Fibroblast of villous mesenchyme (primary cell): ENCODE data around the gene CCDC7. TPM values are rescaled to one million over a fixed set of nuclear protein-coding genes. Genes with fewer than 3 reads are reported as not detected.

Experiments
- DNase-seq: peaks from one replicate; pipeline ENCODE4 v3.0.0-alpha.2; 2010; ENCODE audit warnings: low read depth
- H3K4me3 ChIP-seq: 2 replicates; pipeline ENCODE4 v1.5.1; 2011; ENCODE audit warnings: low read depth, mild to moderate bottlenecking, low read length
- total RNA-seq: library from RNA; depleted of rRNA; stranded (reverse); fragments of >200 nt; gene quantifications from 2 replicates; pipeline ENCODE4 v1.2.3, GENCODE V29; 2012
- TF ChIP-seq, protein P1 (sequence below): IDR thresholded peaks from 2 replicates; pipeline ENCODE4 v1.5.1; 2012; ENCODE audit warnings: low read depth, mild to moderate bottlenecking, low read length; ENCODE audit not compliant: insufficient read depth

CCDC7 gene
- total RNA-seq, 1 donor: 20.3 TPM

DNA sequence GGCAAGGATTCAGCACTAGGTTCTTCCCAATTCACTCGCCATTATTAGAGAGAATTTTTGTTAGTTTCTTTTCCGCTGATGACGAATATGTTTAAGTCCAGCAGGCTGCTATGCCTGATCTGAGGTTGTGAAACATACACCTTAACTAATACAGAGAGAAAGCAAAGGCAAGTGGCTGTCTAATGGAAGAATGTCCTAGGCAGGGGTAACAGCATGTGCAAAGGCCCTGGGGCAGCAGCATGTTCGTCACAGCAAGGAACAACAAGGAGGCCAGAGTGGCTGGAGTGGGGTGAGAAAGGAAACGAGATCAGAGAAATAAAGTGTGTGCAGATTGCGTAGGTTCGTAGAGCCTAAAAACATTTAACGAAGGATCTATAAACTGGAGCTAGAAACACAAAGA lies 35.4 kb upstream of the CCDC7 start:
- no peak overlapping the region for H3K4me3 ChIP-seq
- TF ChIP-seq, protein P1, sequence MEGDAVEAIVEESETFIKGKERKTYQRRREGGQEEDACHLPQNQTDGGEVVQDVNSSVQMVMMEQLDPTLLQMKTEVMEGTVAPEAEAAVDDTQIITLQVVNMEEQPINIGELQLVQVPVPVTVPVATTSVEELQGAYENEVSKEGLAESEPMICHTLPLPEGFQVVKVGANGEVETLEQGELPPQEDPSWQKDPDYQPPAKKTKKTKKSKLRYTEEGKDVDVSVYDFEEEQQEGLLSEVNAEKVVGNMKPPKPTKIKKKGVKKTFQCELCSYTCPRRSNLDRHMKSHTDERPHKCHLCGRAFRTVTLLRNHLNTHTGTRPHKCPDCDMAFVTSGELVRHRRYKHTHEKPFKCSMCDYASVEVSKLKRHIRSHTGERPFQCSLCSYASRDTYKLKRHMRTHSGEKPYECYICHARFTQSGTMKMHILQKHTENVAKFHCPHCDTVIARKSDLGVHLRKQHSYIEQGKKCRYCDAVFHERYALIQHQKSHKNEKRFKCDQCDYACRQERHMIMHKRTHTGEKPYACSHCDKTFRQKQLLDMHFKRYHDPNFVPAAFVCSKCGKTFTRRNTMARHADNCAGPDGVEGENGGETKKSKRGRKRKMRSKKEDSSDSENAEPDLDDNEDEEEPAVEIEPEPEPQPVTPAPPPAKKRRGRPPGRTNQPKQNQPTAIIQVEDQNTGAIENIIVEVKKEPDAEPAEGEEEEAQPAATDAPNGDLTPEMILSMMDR: no peak
- DNase-seq: no peak

DNA sequence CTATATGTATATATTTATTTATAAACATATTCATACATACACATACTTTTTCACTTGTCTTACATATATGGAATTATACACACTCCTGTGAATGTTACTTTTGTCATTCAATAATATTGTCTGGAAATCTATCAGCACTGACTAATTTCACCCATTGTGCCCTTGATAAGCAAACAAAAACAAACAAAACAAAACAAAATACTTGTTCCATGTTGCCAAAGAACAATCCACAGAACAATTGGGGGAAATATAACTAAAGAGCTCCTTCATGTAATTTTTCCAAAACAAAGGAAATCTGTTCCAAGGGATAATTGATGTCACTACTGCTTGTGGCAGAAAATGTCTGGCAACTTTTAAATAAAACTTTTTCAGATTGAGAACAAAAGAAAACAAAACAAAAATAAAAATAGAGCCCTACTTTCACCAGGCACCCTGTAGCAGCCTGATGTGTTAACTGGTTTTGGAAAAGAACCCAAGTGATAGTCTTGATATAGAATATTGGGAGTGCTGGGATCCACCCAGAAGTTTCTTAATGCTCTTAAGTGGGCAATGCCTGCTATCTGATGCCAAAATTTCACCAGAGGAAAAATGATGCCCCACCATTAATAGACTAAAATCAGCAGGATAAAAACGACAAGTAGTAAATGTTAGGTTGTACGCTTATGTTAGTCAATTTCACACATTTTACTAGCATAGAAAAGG lies 34.0 kb upstream of the CCDC7 start:
- no peak overlapping the region for H3K4me3 ChIP-seq
- DNase-seq: no peak
- TF ChIP-seq, protein P1: no peak

DNA sequence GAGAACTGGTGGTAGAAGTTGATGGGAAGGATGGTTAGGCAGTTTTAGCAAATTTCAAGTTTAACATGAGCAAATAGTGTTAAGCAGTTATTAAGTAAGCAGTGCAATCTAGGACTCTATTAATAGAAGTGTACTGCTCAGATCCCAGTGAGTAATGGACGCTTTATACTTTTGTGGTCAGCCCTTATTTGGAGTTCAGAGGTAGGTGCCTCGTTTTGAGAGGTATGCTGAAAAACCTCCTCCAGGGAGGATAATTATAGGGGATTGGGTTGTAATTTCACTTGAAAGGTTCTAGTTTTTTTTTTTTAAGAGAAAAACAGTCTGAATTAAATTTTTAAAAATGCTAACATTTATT lies 33.5 kb upstream of the CCDC7 start:
- DNase-seq: peak; percentile 19
- TF ChIP-seq, protein P1: no peak
- no peak overlapping the region for H3K4me3 ChIP-seq

DNA sequence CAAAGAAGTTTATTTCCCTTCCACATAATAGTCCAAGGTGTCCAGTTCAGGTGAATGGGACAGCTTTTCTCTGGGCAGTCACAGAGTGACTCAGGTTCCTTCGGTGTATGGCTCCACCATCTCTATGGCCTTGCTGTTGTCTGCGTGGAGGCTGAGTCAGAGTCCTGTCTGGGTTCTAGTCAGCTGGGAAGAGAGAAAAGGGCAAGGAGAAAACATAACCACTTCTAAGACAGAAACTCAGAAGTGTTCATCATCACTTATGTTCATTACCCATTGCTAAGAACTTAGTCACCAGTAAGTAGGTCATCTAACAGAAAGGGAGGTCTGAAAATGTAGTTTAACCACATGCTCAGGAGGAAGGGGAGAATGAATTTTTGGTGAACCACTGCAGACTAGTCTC lies 32.4 kb upstream of the CCDC7 start:
- H3K4me3 ChIP-seq: no peak overlapping the region
- peak; percentile 77 for DNase-seq

DNA sequence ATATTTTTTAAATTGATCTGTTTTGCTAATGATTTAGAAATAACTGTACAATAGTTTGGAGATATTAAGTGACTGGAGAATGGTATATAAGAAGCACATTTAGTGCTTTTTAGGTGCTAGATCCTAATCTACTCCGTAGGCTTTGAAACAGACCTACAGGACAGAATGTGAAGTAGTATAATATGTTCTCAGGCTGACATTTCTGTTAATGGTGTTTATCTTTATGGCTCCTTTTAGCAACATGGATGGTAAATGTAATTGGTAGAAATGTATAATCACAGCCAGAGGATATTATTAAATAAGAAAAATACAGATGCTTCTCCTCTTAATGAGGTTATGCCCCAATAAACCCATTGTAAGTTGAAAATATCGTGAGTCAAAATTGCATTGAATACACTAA lies 30.6 kb upstream of the CCDC7 start:
- no peak for DNase-seq
- no peak overlapping the region for H3K4me3 ChIP-seq
- TF ChIP-seq, protein P1: no peak

More for the DNA sequence above, 32.4 kb upstream of the CCDC7 start:
- TF ChIP-seq, protein P1: no peak

DNA sequence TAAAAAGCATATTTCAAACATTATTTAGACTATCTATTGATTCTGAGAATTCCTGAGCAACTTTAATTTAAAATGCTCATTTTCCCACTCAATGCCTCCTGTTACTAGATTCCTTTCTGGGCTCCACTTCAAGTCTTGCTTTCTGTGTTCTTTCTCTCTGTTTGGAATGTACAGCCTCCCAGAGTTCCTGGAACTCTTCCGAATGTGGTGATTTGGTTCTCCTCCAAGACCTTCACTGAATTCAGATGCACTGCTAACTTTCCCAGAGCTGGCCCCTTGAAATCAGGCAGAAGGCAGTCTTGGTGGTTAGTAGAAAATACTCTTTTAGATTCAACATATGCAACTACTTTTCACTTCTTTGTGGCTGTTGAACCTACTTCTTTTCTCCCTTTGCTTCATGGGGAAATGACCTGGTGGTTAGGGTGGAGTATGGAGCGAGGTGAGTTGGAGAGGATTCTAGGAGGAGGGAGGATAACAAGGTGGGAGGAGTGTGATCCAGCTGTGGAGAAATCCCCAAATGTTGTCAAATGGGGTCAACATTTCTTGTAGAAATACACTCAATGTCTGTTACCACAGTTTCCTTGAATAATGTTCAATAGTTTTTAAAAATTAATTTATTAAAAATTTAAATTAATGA lies 27.9 kb upstream of the CCDC7 start:
- H3K4me3 ChIP-seq: no peak overlapping the region
- TF ChIP-seq, protein P1: no peak
- peak; percentile 82 for DNase-seq
